Central memory CD4-positive, alpha-beta T cell (primary cell): Measurements from ENCODE around the gene FSIP1.

Experiments used
- DNase-seq: peaks from one replicate; pipeline ENCODE4 v3.0.0; 2022

FSIP1 gene

DNA sequence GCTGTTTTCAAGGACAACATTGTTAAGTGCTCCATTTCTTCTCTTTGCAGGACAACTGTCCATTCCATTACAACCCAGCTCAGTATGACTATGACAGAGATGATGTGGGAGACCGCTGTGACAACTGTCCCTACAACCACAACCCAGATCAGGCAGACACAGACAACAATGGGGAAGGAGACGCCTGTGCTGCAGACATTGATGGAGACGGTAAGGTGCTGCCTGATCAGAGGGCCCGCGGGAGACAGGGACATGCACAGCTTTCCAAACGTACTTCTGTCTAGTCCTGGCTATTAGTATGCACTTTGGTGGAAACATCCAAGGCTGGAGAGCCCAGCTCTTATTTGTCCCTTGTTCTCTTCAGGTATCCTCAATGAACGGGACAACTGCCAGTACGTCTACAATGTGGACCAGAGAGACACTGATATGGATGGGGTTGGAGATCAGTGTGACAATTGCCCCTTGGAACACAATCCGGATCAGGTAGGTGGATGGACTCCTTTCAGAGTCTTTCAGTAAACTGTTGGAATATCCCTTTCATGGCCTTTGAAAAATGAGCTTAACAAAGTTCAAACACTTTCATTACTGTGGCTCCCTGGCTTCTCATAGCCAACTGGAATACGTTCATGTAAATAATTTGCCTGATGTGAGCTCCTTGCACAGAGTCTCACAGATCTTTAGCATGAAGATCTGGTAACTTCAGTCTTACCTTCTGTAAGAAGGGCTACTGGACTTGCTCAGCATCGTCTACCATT, 191.3 kb downstream of the FSIP1 start:
- DNase-seq, result no peak

DNA sequence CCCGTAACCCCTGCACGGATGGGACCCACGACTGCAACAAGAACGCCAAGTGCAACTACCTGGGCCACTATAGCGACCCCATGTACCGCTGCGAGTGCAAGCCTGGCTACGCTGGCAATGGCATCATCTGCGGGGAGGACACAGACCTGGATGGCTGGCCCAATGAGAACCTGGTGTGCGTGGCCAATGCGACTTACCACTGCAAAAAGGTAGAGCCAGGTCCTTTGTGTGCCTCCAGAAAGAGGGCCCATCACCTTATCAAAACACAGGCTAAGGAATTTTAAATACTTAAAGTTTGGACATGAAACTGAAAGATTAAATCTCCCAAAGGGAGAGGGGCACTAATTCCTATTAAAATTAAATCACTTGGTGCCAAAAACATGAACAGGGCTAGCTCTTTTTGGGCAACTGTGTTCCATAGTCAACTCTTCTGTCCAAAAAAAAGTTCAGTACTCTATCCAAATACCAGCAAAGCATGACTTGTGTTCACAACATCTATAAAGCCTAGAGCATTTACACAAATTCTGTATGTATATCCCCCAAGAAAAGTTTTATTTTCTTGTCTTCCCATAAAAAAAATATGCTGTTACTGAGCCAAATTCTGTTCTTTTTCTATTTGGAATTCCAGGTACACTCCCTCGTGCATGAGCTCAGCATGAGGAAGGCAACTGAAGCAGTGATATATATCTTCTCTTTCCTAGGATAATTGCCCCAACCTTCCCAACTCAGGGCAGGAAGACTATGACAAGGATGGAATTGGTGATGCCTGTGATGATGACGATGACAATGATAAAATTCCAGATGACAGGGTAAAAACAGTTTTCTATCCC, 192.6 kb downstream of the FSIP1 start:
- DNase-seq, result no peak

DNA sequence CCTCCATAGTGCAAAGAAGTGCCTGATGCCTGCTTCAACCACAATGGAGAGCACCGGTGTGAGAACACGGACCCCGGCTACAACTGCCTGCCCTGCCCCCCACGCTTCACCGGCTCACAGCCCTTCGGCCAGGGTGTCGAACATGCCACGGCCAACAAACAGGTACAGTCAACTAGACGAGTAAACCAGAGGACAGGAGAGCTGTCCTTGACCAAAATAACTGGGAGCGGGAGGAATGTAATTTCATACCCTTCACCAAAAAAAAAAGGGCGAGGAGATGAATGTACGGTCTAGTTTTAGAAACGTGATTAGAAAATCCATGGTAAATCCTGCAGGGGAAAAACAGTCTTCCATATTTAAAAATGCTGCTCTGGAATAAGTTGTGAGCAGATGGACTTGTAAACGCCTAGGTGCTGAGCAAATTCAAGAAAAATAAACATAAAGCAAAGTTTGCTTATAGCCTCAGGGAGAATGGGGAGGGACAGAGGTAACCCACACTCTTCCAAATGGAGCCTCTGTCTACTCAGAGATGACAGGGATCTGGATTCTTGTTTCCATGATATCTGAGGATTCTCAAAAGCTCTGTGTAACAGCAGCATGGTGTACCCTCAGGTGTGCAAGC, 193.3 kb downstream of the FSIP1 start:
- DNase-seq, result no peak

GRCh38 chr15:39588531-39589192, 194.0 kb downstream of the FSIP1 start:
- DNase-seq, result no peak

GRCh38 chr15:39587731-39588530, 194.7 kb downstream of the FSIP1 start:
- no peak for DNase-seq

DNA sequence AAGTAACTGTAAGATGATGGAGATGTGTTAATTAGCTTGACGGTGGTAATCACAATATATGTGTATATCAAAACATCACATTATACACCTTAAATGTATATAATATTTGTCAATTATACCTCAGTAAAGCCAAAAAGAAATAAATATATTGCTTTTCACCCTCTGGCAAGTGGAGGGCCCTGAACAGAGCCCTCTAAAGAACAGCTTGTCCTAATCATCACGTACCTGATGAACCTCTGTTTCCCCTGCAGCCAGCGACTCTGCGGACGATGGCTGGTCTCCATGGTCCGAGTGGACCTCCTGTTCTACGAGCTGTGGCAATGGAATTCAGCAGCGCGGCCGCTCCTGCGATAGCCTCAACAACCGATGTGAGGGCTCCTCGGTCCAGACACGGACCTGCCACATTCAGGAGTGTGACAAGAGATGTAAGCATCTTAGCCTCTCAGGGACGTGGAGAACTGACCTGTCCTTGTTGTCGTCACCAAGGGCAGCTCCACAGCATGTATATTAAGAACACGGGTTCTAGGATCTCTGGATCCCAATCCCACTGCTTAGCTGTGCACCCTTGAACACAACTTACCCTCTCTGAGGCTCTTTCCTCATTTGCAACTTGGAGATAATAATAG, 195.4 kb downstream of the FSIP1 start:
- no peak for DNase-seq

GRCh38 chr15:39586387-39587095, 196.1 kb downstream of the FSIP1 start:
- no peak for DNase-seq

- DNase-seq, result no peak
Observed at GRCh38 chr15:39585871-39586301, 196.8 kb downstream of the FSIP1 start.

DNA sequence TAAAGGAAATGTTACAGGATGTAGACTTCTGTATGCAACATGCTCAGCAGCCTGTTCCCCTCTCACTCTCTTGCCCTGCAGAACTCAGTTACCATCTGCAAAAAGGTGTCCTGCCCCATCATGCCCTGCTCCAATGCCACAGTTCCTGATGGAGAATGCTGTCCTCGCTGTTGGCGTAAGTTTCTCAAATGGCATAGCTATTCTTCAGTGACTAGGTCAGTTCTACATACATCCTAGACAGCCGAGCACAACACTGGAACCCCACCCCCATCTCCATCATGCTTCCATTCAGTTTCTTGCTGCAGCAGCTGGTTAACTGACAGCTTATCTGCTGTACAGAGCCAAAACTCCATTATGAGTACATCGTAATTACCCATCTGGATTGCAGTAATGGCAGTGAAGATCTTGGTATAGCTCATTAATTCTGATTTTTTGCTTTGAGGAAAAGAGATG, 197.2 kb downstream of the FSIP1 start:
- DNase-seq, result no peak

GRCh38 chr15:39584662-39585388, 197.8 kb downstream of the FSIP1 start:
- no peak for DNase-seq

- DNase-seq, result no peak
Observed at GRCh38 chr15:39584266-39584659, 198.4 kb downstream of the FSIP1 start.

DNA sequence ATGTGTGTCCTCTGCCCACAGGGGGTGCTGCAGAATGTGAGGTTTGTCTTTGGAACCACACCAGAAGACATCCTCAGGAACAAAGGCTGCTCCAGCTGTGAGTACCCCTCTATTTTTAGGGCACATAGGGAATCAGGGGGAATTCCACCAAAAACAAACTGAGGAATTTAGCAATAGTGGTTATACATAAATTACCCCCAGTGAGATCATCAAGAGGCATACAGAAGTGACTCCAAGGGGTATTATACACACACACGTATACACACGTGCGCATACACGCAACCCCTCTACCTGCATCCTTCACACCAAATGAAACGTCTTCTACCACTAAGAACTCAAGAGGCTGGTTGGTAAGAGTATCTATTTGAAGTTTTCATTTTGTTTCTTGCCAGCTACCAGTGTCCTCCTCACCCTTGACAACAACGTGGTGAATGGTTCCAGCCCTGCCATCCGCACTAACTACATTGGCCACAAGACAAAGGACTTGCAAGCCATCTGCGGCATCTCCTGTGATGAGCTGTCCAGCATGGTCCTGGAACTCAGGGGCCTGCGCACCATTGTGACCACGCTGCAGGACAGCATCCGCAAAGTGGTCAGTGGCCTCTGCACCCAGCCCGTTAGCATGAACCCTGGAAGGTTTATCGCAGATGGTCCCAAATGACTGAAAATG, 198.9 kb downstream of the FSIP1 start:
- DNase-seq, result no peak

DNA sequence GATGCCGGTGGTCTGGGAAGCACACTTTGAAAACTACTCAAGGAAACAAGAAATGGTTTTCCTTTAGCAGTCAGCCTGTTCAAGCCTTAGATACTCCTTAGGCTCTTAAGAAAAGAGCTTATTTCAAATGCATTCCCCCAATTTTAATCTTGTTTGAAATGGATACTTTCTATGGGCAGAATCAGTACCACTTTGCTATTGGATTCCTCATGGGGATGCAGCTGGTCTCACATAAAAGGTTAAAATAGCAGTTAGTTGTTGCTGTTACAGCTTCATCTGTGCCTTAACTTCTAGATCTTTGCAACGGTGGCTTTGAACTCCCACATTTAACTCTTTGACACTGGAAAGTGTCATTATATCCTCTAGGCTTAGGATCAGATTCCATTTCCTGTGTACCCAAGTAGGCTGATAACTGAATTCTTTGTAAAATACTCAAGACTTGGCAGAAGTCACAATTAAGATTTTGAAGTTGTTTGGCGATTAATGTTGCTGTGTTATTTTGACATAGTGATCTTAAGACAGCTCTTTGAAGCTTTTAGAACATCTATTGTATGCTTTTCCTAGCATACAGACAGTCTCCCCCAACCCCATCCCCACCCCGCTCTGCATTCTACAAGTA, 199.6 kb downstream of the FSIP1 start:
- DNase-seq, result no peak

- no peak for DNase-seq
Observed at GRCh38 chr15:39582286-39582976, 200.2 kb downstream of the FSIP1 start.

GRCh38 chr15:39581793-39582285, 200.8 kb downstream of the FSIP1 start:
- DNase-seq, result no peak

- DNase-seq, result no peak
Observed at GRCh38 chr15:39581242-39581792, 201.3 kb downstream of the FSIP1 start.

GRCh38 chr15:39580485-39581241, 202.0 kb downstream of the FSIP1 start, which contains the start of gene THBS1:
Gene THBS1 (plus strand): TSS chr15:39581079. CDS start chr15:39581858, 779 bp downstream.
- DNase-seq, result peak; percentile 3
